ENCODE results near the gene HECA. TPM values are rescaled to one million over a fixed set of nuclear protein-coding genes. Genes with fewer than 3 reads are reported as not detected.

Gene HECA
- total RNA-seq, 1 experiment from 2014 or later: 10.7 TPM

DNA sequence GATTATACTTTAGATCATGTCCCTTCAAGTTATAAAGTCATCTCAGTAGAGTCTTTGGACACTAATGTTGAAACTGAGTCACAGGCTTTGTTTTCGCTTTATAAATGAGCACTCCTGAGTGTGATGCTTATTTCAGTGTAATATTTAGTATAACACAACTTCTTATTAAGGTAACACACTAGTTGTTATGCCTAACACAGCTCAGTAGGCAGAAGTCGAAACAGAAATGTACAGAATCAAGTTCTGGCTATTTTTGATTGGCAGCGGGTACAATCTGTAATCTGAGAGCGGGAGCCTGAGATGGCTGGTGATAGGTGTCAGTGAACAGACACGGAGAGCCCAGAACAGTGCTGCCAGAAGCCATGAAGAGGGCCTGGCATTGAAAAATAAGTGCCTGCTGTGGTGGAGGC lies 11.4 kb downstream of the HECA start:
- H3K36me3 ChIP-seq (ENCODE audit: control insufficient read depth in 1 of 2, insufficient read depth in 2 of 2, low read length in 2 of 2): no peaks in the 10 kb centered on the region
- H4K20me1 ChIP-seq (ENCODE audit: insufficient read depth): no peaks in the 10 kb centered on the region
- H3K79me2 ChIP-seq (ENCODE audit: insufficient read depth, low read length): no peaks in the 10 kb centered on the region
- TF ChIP-seq RAD21 (IDR thresholded peaks at IDR 0.05; ENCODE audit: low read depth) (no peak), EZH2 (IDR thresholded peaks at IDR 0.05) (no peak), ELF1 (IDR thresholded peaks at IDR 0.05; ENCODE audit: borderline replicate concordance, low read depth) (no peak), YY1 (IDR thresholded peaks at IDR 0.05; ENCODE audit: extremely low read depth, insufficient replicate concordance, low read depth, low read length) (no peak), FOSL1 (IDR thresholded peaks at IDR 0.05; ENCODE audit: low read depth) (no peak), ZFX (IDR thresholded peaks at IDR 0.05) (no peak), ZNF274 (IDR thresholded peaks at IDR 0.05; ENCODE audit: low read depth, low read length) (no peak), EZH2phosphoT487 (IDR thresholded peaks at IDR 0.05; ENCODE audit: borderline replicate concordance) (no peak), SP1 (IDR thresholded peaks at IDR 0.05; ENCODE audit: low read depth) (no peak), JUND (IDR thresholded peaks at IDR 0.05) (no peak), SRF (IDR thresholded peaks at IDR 0.05; ENCODE audit: low read depth) (no peak), CBX3 (IDR thresholded peaks at IDR 0.05; ENCODE audit: low read depth) (no peak)
- TF ChIP-seq, protein P1, sequence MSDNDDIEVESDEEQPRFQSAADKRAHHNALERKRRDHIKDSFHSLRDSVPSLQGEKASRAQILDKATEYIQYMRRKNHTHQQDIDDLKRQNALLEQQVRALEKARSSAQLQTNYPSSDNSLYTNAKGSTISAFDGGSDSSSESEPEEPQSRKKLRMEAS (IDR thresholded peaks at IDR 0.05): no peak
- TF ChIP-seq, protein P2, sequence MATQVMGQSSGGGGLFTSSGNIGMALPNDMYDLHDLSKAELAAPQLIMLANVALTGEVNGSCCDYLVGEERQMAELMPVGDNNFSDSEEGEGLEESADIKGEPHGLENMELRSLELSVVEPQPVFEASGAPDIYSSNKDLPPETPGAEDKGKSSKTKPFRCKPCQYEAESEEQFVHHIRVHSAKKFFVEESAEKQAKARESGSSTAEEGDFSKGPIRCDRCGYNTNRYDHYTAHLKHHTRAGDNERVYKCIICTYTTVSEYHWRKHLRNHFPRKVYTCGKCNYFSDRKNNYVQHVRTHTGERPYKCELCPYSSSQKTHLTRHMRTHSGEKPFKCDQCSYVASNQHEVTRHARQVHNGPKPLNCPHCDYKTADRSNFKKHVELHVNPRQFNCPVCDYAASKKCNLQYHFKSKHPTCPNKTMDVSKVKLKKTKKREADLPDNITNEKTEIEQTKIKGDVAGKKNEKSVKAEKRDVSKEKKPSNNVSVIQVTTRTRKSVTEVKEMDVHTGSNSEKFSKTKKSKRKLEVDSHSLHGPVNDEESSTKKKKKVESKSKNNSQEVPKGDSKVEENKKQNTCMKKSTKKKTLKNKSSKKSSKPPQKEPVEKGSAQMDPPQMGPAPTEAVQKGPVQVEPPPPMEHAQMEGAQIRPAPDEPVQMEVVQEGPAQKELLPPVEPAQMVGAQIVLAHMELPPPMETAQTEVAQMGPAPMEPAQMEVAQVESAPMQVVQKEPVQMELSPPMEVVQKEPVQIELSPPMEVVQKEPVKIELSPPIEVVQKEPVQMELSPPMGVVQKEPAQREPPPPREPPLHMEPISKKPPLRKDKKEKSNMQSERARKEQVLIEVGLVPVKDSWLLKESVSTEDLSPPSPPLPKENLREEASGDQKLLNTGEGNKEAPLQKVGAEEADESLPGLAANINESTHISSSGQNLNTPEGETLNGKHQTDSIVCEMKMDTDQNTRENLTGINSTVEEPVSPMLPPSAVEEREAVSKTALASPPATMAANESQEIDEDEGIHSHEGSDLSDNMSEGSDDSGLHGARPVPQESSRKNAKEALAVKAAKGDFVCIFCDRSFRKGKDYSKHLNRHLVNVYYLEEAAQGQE (IDR thresholded peaks at IDR 0.05; ENCODE audit: low read depth): no peak
- TF ChIP-seq, protein P3, sequence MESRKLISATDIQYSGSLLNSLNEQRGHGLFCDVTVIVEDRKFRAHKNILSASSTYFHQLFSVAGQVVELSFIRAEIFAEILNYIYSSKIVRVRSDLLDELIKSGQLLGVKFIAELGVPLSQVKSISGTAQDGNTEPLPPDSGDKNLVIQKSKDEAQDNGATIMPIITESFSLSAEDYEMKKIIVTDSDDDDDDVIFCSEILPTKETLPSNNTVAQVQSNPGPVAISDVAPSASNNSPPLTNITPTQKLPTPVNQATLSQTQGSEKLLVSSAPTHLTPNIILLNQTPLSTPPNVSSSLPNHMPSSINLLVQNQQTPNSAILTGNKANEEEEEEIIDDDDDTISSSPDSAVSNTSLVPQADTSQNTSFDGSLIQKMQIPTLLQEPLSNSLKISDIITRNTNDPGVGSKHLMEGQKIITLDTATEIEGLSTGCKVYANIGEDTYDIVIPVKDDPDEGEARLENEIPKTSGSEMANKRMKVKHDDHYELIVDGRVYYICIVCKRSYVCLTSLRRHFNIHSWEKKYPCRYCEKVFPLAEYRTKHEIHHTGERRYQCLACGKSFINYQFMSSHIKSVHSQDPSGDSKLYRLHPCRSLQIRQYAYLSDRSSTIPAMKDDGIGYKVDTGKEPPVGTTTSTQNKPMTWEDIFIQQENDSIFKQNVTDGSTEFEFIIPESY (IDR thresholded peaks at IDR 0.05; ENCODE audit: extremely low read depth, insufficient replicate concordance, low read length): no peak
- TF ChIP-seq, protein P4, sequence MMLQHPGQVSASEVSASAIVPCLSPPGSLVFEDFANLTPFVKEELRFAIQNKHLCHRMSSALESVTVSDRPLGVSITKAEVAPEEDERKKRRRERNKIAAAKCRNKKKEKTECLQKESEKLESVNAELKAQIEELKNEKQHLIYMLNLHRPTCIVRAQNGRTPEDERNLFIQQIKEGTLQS (IDR thresholded peaks at IDR 0.05): no peak
- H2AFZ ChIP-seq (ENCODE audit: low read depth, low read length, poor library complexity, severe bottlenecking): no peak overlapping the region
- ChIA-PET RAD21 (ENCODE audit: low non-redundant PET in 1 of 2, low total read pairs in 2 of 2, uncharacterized antibody in 2 of 2, unreplicated experiment in 2 of 2) (no interaction called here), POLR2A (no interaction called here), CTCF (no interaction called here)
- H3K9me3 ChIP-seq (ENCODE audit: control insufficient read depth in 1 of 2, insufficient read depth in 1 of 2, low read depth in 1 of 2, low read length in 2 of 2): no peaks in the 10 kb centered on the region
- ATAC-seq (no peak), DNase-seq (ENCODE audit: low read depth, low spot score) (no peak)
- intact Hi-C loops (cut with micrococcal nuclease): no loop called here
- H3K27ac ChIP-seq (ENCODE audit: low read depth, low read length): no peak overlapping the region
- no peaks in the 10 kb centered on the region for H3K4me1 ChIP-seq (ENCODE audit: control insufficient read depth in 1 of 2, insufficient read depth in 2 of 2, low read length in 2 of 2)
- no TSS peak for BruUV-seq (replicated peaks)
- H3K4me2 ChIP-seq (ENCODE audit: low read length): no peak overlapping the region
- no peak overlapping the region for H3K9ac ChIP-seq (ENCODE audit: low read length)
- no peaks in the 10 kb centered on the region for H3K9me2 ChIP-seq (ENCODE audit: insufficient read depth)
- H3K4me3 ChIP-seq (replicated peaks in 1 of 2; ENCODE audit: low read depth in 1 of 2, low read length in 2 of 2): no peak overlapping the region
- H3K27me3 ChIP-seq (ENCODE audit: insufficient read depth, low read length): no peaks in the 10 kb centered on the region

All from HCT116 (cell line).